Right lobe of liver (tissue), 4 donors: ENCODE results near the gene EIF3F.

Experiments used
- CTCF ChIP-seq, 4 donors: fragments of 200-600 bp in 3 of 4; fragments of 450-650 bp in 1 of 4; IDR thresholded peaks; one replicate each; pipeline versions ENCODE4 v1.5.1 to v1.8.0; 2016 to 2022; ENCODE audit warnings: antibody characterized with exemption in 4 of 4, mild to moderate bottlenecking in 2 of 4
- POLR2A ChIP-seq: fragments of 450-650 bp; IDR thresholded peaks from one replicate; pipeline ENCODE4 v1.6.1; 2017; ENCODE audit warnings: antibody characterized with exemption, mild to moderate bottlenecking
- donor health status: DM: no; HTN: no; CAD: no.
- donor health status: DM: no; HTN: no; CAD: no.
- donor health status: DM: no; HTN: yes; CAD: no.

DNA sequence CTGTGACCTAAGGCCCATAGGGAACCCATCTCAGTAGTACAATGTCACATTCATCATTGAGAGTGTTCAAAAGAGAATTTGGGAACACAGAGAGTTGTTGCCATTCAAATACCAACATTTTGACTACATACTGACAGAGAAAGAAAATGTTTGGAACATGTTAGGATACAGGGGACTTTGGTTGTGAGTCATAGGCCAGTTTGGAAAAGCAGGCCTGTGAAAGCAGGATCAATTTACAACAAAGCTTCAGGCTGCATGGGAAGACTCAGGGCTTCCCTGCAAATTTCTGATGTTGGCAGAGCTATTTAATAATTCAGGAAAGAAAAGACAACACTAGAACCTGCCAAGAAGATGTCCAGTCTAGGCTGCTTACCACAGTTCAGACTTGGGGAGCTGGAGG lies 22.3 kb upstream of the EIF3F start:
- TF ChIP-seq CTCF (IDR thresholded peaks at IDR 0.05) (no peak), POLR2A (no peak)
